HepG2 (cell line): ENCODE measurements around the gene CD48. TPM values are rescaled to one million over a fixed set of nuclear protein-coding genes. Genes with fewer than 3 reads are reported as not detected.

Experiments used
- ATAC-seq: fragments of 200-7000 bp; cut with Tn5 transposase; 3 replicates; pipeline ENCODE4 v1.9.1; 2020; ENCODE audit warnings: mild to moderate bottlenecking, moderate library complexity
- BruUV-seq: library from RNA; stranded (reverse); fragments of 400-500 nt; replicated peaks from 2 replicates; lab custom pipeline; 2021; lab: Mats Ljungman, UMichigan
- CTCF ChIA-PET: fragments of 300-600 bp; formaldehyde crosslinking; extraction: SDS; loops from one replicate; lab custom pipeline; 2021; ENCODE audit warnings: low total read pairs, inconsistent platforms, low intra/inter-chr PET ratio; lab: Yijun Ruan, JAX
- POLR2A ChIA-PET: fragments of 350-600 bp; sonication (Branson Sonifier 250); formaldehyde crosslinking; loops from one replicate; lab custom pipeline; 2020; ENCODE audit warnings: antibody characterized with exemption, inconsistent platforms; lab: Yijun Ruan, JAX
- DNase-seq: peaks from one replicate; pipeline ENCODE4 v3.0.0-alpha.2; 2015; ENCODE audit warnings: low spot score
- FAIRE-seq: peaks from 3 replicates; lab custom pipeline; 2011; peaks lifted over from hg19 to GRCh38; lab: Jason Lieb, UNC
- H2AFZ ChIP-seq: one replicate; pipeline ENCODE4 v1.6.1; 2011; ENCODE audit warnings: low read length, inconsistent platforms
- H3K27ac ChIP-seq: fragments of 300-600 bp; 3 replicates; pipeline ENCODE4 v1.8.0; 2011; ENCODE audit warnings: mixed run types, mild to moderate bottlenecking, mixed read lengths, low read length, inconsistent platforms; ENCODE audit not compliant: insufficient read depth; ENCODE audit errors: extremely low read length
- H3K27me3 ChIP-seq, 2 experiments: fragments of 200-600 bp in 1 of 2; 2 replicates in 1 of 2; 3 replicates in 1 of 2; pipeline versions ENCODE4 v1.6.0 to v1.8.0; 2011; ENCODE audit warnings: low read length in 2 of 2, mild to moderate bottlenecking in 2 of 2, moderate library complexity in 2 of 2, inconsistent platforms in 1 of 2; ENCODE audit not compliant: insufficient read depth in 2 of 2, control insufficient read depth in 1 of 2
- H3K36me3 ChIP-seq, 2 experiments: fragments of 200-600 bp in 1 of 2; replicated peaks in 1 of 2; 2 replicates in 1 of 2; 3 replicates in 1 of 2; pipeline versions ENCODE4 v1.5.1 to v1.8.0; 2011; ENCODE audit warnings: low read length in 2 of 2, inconsistent platforms in 1 of 2; ENCODE audit not compliant: insufficient read depth in 2 of 2, control insufficient read depth in 1 of 2
- H3K4me1 ChIP-seq: 2 replicates; pipeline ENCODE4 v1.5.1; 2012; ENCODE audit warnings: low read length, inconsistent platforms; ENCODE audit not compliant: insufficient read depth
- H3K4me2 ChIP-seq: 2 replicates; pipeline ENCODE4 v1.6.0; 2011; ENCODE audit warnings: low read depth, low read length, inconsistent platforms
- H3K4me3 ChIP-seq, 3 experiments: fragments of 200-600 bp in 1 of 3; sonication (generic), shearing (Covaris generic) in 1 of 3; replicated peaks in 1 of 3; 2 replicates each; pipeline ENCODE4 v1.5.1; 2011 to 2016; ENCODE audit warnings: low read length in 3 of 3, inconsistent platforms in 2 of 3, low read depth in 2 of 3, mild to moderate bottlenecking in 2 of 3, control low read depth in 1 of 3, mixed read lengths in 1 of 3; ENCODE audit not compliant: insufficient read depth in 1 of 3
- H3K79me2 ChIP-seq: one replicate; pipeline ENCODE4 v1.6.1; 2011; ENCODE audit warnings: low read length, inconsistent platforms; ENCODE audit not compliant: insufficient read depth
- H3K9ac ChIP-seq: 2 replicates; pipeline ENCODE4 v1.6.0; 2011; ENCODE audit warnings: mild to moderate bottlenecking, low read depth, low read length, inconsistent platforms; ENCODE audit not compliant: insufficient read depth
- H3K9me3 ChIP-seq: 2 replicates; pipeline ENCODE4 v1.5.1; 2012; ENCODE audit warnings: mild to moderate bottlenecking, low read length
- H4K20me1 ChIP-seq: 2 replicates; pipeline ENCODE4 v1.6.0; 2011; ENCODE audit warnings: inconsistent platforms, mild to moderate bottlenecking, low read length, moderate library complexity; ENCODE audit not compliant: insufficient read depth
- BHLHE40 ChIP-seq: IDR thresholded peaks from 2 replicates; pipeline ENCODE4 v1.6.1; 2011; ENCODE audit warnings: low read length, improper control_type of control experiment
- HMGXB4 ChIP-seq, 2 experiments: sonication (generic) in 1 of 2; formaldehyde crosslinking in 1 of 2; IDR thresholded peaks; 2 replicates each; pipeline versions ENCODE4 v1.4.0 to v1.6.1; 2018 to 2020; ENCODE audit warnings: missing genetic modification reagents in 2 of 2, borderline replicate concordance in 1 of 2, low read depth in 1 of 2, mild to moderate bottlenecking in 1 of 2, missing biosample characterization in 1 of 2
- NFIC ChIP-seq: IDR thresholded peaks from 2 replicates; pipeline ENCODE4 v1.6.1; 2012; ENCODE audit warnings: mild to moderate bottlenecking, low read length, inconsistent platforms
- RFXAP ChIP-seq: sonication (generic); formaldehyde crosslinking; IDR thresholded peaks from 2 replicates; pipeline ENCODE4 v1.4.0; 2020; ENCODE audit warnings: missing genetic modification reagents, borderline replicate concordance
- TAF15 ChIP-seq: fragments of 200-400 bp; formaldehyde crosslinking; IDR thresholded peaks from one replicate; pipeline ENCODE4 v1.6.1; 2018; ENCODE audit warnings: mild to moderate bottlenecking, low read depth, low read length; ENCODE audit not compliant: poor library complexity, severe bottlenecking
- TRAFD1 ChIP-seq: sonication (generic); formaldehyde crosslinking; IDR thresholded peaks from 2 replicates; pipeline ENCODE4 v1.5.1; 2020; ENCODE audit warnings: missing genetic modification reagents, mild to moderate bottlenecking, borderline replicate concordance
- XBP1 ChIP-seq: sonication (generic); formaldehyde crosslinking; IDR thresholded peaks from 2 replicates; pipeline ENCODE4 v1.5.0; 2020; ENCODE audit warnings: missing genetic modification reagents
- ZNF207 ChIP-seq: fragments of 450-650 bp; IDR thresholded peaks from 2 replicates; pipeline ENCODE4 v1.6.1; 2016; ENCODE audit warnings: antibody characterized with exemption, borderline replicate concordance
- ZNF432 ChIP-seq: sonication (generic); formaldehyde crosslinking; IDR thresholded peaks from 2 replicates; pipeline ENCODE4 v1.5.0; 2020; ENCODE audit warnings: missing genetic modification reagents, mild to moderate bottlenecking, borderline replicate concordance
- ZNF589 ChIP-seq: sonication (generic); formaldehyde crosslinking; conservative IDR thresholded peaks from 2 replicates; pipeline ENCODE4 v1.8.0; 2022; ENCODE audit warnings: mild to moderate bottlenecking, moderate library complexity, missing genetic modification reagents
- ZNF598 ChIP-seq: sonication (generic); formaldehyde crosslinking; IDR thresholded peaks from 2 replicates; pipeline ENCODE4 v1.5.1; 2020; ENCODE audit warnings: mild to moderate bottlenecking, missing genetic modification reagents, borderline replicate concordance
- ZNF776 ChIP-seq: sonication (generic); formaldehyde crosslinking; IDR thresholded peaks from 2 replicates; pipeline ENCODE4 v1.4.0; 2020; ENCODE audit warnings: mild to moderate bottlenecking, missing genetic modification reagents
- ZNF839 ChIP-seq: sonication (generic); formaldehyde crosslinking; IDR thresholded peaks from 2 replicates; pipeline ENCODE4 v1.4.0; 2020; ENCODE audit warnings: missing genetic modification reagents, mild to moderate bottlenecking, borderline replicate concordance
- WGBS: methylation state at CpG from one replicate; pipeline ENCODE4 v1.1.6; 2017; ENCODE audit warnings: low lambda C conversion rate; 5-methylcytosine and 5-hydroxymethylcytosine counted together
- in situ Hi-C: cut with HindIII; loops from 2 replicates; pipeline ENCODE4 v1.10.0; 2017; ENCODE audit warnings: low pct_unique_long_range_greater_than_20kb; ENCODE audit not compliant: extremely low pct_ligation_motif_present
- intact Hi-C: fragments of 100-400 bp; cut with micrococcal nuclease; formaldehyde crosslinking; loops from one replicate; pipeline ENCODE4 v1.10.0; 2022; ENCODE audit not compliant: unreplicated experiment
- polyA plus RNA-seq, 8 experiments: library from polyadenylated mRNA; depleted of rRNA in 3 of 8; stranded (reverse) in 7 of 8; unstranded in 1 of 8; fragments of >200 nt; fragmentation: Illumina TruSeq in 4 of 8; extraction: Trizol in 4 of 8; gene quantifications; 2 replicates each; pipeline versions ENCODE4 v1.2.1 to v1.2.3, GENCODE V29; 2011 to 2016; ENCODE audit warnings: low read depth in 4 of 8, missing spikeins in 1 of 8, mixed read lengths in 1 of 8; ENCODE audit not compliant: insufficient read depth in 1 of 8
- total RNA-seq, 5 experiments: library from RNA; depleted of rRNA; stranded (reverse); fragments of >200 nt; fragmentation: Illumina TruSeq; extraction: Trizol; gene quantifications; 2 replicates each; pipeline ENCODE4 v1.2.3, GENCODE V29; 2016; ENCODE audit warnings: low read depth in 1 of 5

CD48 gene
- total and polyA plus RNA-seq, 2 of the 13 experiments (the other 11 are each of a cell fraction or from before 2014, with no cell fraction given) = not detected

GRCh38 chr1:160639652-160640051 lies 72.0 kb downstream of the CD48 start:
- H3K4me2 ChIP-seq = no peak overlapping the region
- no peak for ATAC-seq
- H3K4me3 ChIP-seq = no peak overlapping the region
- POLR2A ChIA-PET = no interaction called here
- CTCF ChIA-PET = no interaction called here
- H3K79me2 ChIP-seq = no peaks in the 10 kb centered on the region
- WGBS = 3% methylated on average over 3 of the region's 3 CpGs
- no peak overlapping the region for H3K9ac ChIP-seq
- in situ Hi-C loops = no loop called here
- H4K20me1 ChIP-seq = no peaks in the 10 kb centered on the region
- no peaks in the 10 kb centered on the region for H3K36me3 ChIP-seq
- FAIRE-seq = no peak
- H3K27ac ChIP-seq = no peak overlapping the region
- BruUV-seq = no TSS peak
- TF ChIP-seq HMGXB4 (CRISPR knock-in tag; IDR thresholded peaks at IDR 0.05; ENCODE audit: borderline replicate concordance in 1 of 2, low read depth in 1 of 2) = no peak
- no peak for TF ChIP-seq RFXAP (CRISPR knock-in tag)
- TF ChIP-seq ZNF839 (CRISPR knock-in tag) = no peak
- TF ChIP-seq ZNF598 = no peak
- no peak for TF ChIP-seq XBP1 (CRISPR knock-in tag)
- TF ChIP-seq ZNF776 (CRISPR knock-in tag) = no peak
- TF ChIP-seq TAF15 = no peak
- TF ChIP-seq ZNF207 = no peak
- no peak for TF ChIP-seq BHLHE40
- TF ChIP-seq ZNF432 = no peak
- TF ChIP-seq ZNF589 (CRISPR knock-in tag) = no peak
- TF ChIP-seq NFIC = no peak
- no peak for TF ChIP-seq TRAFD1 (CRISPR knock-in tag)
- TF ChIP-seq, all 625 proteins: peak for 0
- H2AFZ ChIP-seq = no peak overlapping the region
- intact Hi-C loops = no loop called here
- DNase-seq = no peak
- peaks cover 28% of the 10 kb centered on the region for H3K4me1 ChIP-seq
- no peaks in the 10 kb centered on the region for H3K9me3 ChIP-seq
- H3K27me3 ChIP-seq = no peaks in the 10 kb centered on the region
